HG02870 (cell line): ENCODE results near the gene JCHAIN.
"Not testable (repeated sequence)": the region's sequence is repeated elsewhere in the genome, so short reads cannot be mapped to it uniquely, and the experiment has no call there.

Experiments used
- ATAC-seq: cut with Tn5 transposase; IDR thresholded peaks from one replicate; pipeline ENCODE4 v1.9.1; 2021; ENCODE audit warnings: mild to moderate bottlenecking, moderate library complexity; ENCODE audit not compliant: unreplicated experiment

JCHAIN gene

DNA sequence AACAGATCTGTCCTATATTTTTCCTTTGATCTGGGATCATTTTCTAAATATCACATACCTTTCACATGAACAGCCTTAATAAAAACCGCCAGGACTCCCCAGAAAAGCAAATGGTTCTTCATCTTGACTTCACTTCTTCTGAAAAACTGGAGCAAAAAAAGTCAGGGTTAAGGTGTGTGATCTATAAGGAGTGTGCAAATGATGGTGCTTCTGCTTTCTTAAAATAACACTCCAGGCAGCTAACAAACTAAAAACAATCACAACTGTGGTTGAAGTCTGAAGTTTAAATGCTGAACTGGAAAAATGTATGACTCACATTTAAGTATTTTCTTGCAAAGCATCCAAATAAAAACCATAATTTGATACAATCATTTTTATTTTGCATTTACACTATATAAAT is at the start of gene JCHAIN:
Gene JCHAIN, minus strand, starts transcription at position 140 of the 400 bp plus-strand sequence. Its CDS starts 18 bp downstream, at position 122.
- peak; percentile 75 for ATAC-seq

- no peak for ATAC-seq
Observed at GRCh38 chr4:70715097-70715496, 48.8 kb upstream of the JCHAIN start.

- peak; percentile 56 for ATAC-seq
Observed at GRCh38 chr4:70714079-70714887, 48.0 kb upstream of the JCHAIN start.

DNA sequence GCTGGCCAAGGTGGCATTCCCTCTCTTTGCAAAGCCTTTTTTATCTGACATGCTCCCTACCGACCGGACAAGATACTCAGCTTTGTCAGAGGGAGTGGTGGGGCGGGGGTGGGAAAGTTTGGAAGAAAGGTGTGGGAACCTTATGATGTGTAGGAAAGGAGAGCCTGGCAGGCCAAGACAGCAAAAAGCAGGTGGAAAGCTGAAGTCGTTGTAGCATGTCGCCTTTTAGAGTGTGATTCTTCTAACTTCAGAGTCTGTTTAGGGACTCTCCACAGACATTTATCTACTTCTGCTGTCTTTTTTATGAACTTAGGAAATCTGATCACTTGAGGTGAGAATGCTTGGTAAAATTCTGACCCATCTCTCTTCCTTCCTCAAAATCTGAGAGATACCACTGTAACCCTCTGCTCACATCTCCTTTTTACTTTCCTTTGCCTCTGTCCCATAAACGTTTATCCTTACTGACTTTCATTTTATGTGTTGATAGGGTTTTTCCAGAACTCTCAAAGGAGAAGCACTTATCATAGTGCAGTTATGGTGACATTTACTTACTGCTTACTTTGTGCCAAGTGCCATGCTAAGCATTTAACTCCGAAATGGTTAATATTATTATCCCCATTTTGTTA is 47.3 kb upstream of the JCHAIN start:
- ATAC-seq, result peak; percentile 37

GRCh38 chr4:70712604-70713452 is 46.5 kb upstream of the JCHAIN start:
- no peak for ATAC-seq

DNA sequence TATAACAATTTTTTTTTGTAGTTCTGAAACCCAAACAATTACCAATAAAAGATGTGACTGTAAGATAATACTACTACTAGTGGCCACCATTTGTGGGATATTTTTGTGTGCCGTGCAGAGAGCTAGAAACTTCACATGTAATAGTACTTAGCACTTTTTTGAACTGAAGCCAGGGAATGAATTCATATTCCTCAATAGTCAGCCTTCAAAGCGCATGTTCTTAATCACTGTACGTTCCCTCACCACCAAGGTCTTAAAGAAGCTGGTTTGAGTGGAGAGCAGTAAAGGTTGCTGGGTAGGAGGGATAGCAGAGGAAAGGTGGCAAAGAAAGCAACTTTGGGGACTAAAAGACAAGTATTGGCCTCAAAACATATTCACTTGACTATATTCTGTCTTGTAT is 45.8 kb upstream of the JCHAIN start:
- ATAC-seq, result no peak

DNA sequence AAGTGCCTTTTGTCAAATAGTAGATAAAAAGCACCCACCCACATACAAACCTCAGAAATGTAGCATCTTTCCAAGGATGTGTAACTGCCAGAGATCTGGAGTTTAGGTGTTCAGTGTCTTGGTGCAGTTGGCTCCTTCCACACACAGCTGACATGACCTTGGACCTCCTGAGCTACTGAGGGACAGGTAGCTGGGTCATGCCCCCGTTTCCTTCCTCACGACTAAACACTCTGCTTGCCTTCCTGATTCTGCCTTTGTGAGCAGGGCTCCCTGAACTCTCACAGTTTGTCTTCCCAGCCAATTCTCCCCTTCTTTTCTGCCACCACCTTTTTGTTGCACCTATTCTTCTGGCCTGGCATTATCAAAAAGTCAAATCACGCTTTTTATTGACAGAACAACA is 45.3 kb upstream of the JCHAIN start:
- no peak for ATAC-seq

DNA sequence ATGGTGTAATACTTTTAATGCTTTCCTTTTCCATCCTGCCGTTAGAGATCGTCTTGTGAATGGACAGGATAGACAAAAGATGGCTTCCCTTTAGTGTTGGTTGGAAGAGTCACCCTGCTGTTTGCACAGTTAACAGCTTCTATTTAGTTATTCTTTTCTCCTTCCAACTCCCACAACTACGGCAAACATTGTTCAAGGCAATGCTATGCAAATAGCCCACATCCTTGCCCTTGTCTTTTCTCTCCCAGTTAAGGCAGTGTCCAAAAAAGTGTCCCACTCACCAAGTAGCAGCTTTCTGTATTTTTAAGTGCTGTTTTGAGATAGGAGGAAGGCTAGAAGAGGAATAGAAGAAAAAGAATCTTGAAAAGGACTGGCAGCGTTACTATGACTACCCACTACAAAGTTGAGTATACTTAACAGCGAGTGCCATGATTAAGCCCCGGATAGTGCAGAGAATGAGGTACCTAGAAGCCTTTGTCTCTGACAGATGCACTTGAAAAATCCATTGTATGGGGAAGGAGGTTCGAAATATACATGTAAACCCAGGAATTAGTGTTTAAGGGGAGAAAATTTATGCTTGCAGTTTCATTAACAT is 43.4 kb upstream of the JCHAIN start:
- no peak for ATAC-seq

- ATAC-seq, result no peak
Observed at GRCh38 chr4:70706516-70706915, 40.2 kb upstream of the JCHAIN start.

GRCh38 chr4:70706044-70706461 is 39.7 kb upstream of the JCHAIN start:
- ATAC-seq, result no peak

GRCh38 chr4:70705183-70706043 is 39.1 kb upstream of the JCHAIN start:
- ATAC-seq, result peak; percentile 53

GRCh38 chr4:70704931-70705182 is 38.5 kb upstream of the JCHAIN start:
- peak; percentile 33 for ATAC-seq

DNA sequence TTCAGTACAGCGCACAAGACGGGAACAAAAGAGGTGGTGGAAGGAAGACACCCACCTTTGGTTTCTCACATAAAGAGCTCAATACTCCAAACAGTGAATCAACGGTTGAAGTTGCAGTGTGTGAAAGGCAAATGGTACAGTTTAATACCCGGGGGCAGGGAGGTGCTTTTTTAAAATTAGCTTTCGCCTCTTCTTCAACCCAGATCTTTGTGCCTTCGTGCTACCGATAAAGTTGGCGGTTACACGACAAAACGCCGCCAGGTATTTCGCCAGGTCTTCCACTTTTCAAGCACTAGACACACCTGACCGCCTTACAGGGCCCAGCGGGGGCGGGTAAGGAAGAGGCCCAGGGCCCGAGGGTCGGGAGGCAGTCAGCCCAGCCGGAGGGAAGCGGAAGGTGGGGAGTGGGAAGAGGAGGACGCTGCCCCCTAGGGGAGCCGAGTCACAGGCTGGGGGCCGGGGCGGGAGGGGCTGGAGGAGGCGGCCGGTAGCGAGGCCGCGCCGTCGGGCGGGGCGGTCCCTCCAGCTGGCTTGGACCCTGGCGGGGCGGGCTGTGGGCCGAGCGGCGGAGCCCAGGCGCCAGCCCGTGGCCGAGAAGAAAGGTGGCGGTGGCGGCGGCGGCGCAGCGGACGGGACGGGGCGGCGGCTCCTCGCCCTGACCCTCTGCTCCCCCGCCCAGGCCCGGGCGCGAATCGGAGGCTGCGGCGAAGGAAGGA is 38.1 kb upstream of the JCHAIN start:
- peak; percentile 55 for ATAC-seq

DNA sequence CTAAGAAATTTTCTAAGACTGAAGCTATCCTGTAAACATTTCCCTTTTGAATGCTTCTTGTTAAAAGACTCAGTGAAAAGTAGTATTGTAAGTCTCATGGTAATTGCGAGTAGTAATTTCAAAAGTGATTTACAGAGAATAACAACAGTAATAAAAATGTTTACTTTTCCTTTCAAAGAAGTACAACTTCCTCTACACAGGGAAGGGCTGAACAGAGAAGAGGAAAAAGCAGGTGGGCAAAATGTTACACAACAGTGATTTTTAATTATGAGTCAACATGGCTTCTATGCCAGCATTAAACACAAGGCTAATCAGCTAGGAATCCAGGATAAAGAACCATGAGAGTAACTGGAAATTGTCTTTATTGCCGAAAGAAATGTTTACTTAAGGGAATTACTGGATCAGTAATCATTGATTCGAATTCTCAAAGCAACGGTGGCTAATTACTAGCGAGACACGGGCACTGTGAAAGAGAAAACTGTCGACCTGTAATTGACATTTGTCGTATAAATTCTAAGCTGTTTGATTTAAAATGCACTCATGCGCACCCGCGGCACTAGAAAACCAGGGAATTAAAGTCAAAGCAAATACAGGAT is 37.4 kb upstream of the JCHAIN start:
- no peak for ATAC-seq

GRCh38 chr4:70702592-70702991 is 36.3 kb upstream of the JCHAIN start:
- ATAC-seq, result not testable (repeated sequence)

- no peak for ATAC-seq
Observed at GRCh38 chr4:70701271-70701670, 35.0 kb upstream of the JCHAIN start.

DNA sequence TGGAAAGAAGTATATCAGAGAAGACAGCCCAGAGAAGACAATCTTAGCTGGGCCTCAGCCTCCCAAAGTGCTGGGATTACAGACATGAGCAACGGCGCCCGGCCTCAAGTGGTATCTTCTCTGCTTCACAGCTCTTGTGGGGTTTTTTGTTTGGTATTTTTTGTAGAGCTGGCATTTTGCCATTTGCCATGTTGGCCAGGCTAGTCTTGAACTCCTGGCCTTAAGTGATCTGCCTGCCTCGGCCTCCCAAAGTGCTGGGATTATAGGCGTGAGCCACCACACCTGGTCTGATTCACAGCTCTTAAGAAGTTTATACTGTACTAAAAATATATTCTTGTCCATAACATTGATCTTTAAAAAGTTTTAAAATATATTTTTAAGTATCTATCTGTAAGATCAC is 34.4 kb upstream of the JCHAIN start:
- ATAC-seq, result no peak

DNA sequence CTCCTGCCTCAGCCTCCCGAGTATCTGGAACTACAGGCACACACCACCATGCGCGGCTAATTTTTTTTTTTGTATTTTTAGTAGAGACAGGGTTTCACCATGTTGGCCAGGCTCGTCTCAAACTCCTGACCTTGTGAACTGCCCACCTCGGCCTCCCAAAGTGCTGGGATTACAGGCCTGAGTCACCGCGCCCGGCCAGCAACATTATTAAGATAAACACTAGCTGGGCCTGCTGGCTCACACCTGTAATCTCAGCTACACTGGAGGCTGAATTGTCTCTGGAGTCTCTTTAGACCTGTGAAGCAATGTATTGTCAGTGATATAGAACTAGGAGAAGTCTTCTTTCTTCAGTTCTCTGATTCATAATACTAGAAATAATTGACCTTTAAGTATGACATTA is 32.1 kb upstream of the JCHAIN start:
- ATAC-seq, result not testable (repeated sequence)

DNA sequence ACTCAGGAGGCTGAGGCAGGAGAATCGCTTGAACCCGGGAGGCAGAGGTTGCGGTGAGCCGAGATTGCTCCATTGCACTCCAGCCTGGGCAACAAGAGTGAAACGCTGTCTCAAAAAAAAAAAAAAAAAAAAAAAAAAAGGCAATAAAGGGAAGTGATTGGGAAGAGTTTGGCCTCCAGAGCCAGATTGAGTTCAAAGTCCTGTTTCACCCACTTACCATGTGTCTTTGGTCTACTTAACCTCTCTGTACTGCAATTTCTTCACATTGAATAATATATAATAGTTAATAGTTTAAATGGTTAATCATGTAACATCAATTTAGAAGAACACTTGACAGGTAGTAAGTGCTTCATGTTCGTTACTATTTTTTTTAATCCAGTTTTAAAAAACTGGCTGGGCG is 28.3 kb upstream of the JCHAIN start:
- ATAC-seq, result not testable (repeated sequence)
